Adrenal gland (tissue), 5 donors: ENCODE data around the gene NSD1.

ENCODE experiments used
- POLR2A ChIP-seq, 2 donors: fragments of 450-650 bp; IDR thresholded peaks; one replicate each; pipeline ENCODE4 v1.6.1; 2017; ENCODE audit warnings: antibody characterized with exemption in 2 of 2, mild to moderate bottlenecking in 2 of 2, moderate library complexity in 1 of 2
- TF ChIP-seq, protein P1 (sequence below), 6 experiments: fragments of 450-650 bp in 4 of 6; fragments of 200-600 bp in 2 of 6; sonication (generic) in 1 of 6; IDR thresholded peaks; 1 replicate in 5 of 6; 2 replicates in 1 of 6; pipeline versions ENCODE4 v1.5.1 to v1.8.0; 2016 to 2021; ENCODE audit warnings: antibody characterized with exemption in 6 of 6, mild to moderate bottlenecking in 2 of 6, moderate library complexity in 1 of 6
- donor health status: DM: no; HTN: no; CAD: no.

DNA sequence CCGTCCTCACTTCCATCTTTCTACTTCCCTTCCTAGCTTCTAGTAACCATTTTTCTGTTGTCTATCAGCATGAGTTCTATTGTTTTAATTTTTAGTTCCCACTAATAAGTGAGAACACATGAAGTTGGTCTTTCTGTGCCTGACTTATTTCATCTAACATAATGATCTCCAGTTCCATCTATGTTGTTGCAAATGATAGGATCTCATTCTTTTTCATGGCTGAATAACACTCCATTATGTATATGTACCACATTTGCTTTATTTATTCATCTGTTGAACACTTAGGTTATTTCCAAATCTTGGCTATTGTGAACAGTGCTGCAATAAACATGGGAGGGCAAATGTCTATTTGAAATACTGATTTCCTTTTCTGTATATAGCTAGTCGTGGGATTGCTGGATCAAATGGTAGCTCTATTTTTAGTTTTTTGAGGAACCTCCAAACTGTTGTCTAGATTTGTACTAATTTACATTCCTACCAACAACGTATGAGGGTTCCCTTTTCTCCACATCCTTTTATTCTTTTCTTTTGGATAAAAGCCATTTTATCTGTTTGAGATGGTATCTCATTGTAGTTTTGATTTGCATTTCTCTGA is 50.3 kb downstream of the NSD1 start:
- TF ChIP-seq POLR2A (IDR thresholded peaks at IDR 0.05) = no peak
- TF ChIP-seq, protein P1, sequence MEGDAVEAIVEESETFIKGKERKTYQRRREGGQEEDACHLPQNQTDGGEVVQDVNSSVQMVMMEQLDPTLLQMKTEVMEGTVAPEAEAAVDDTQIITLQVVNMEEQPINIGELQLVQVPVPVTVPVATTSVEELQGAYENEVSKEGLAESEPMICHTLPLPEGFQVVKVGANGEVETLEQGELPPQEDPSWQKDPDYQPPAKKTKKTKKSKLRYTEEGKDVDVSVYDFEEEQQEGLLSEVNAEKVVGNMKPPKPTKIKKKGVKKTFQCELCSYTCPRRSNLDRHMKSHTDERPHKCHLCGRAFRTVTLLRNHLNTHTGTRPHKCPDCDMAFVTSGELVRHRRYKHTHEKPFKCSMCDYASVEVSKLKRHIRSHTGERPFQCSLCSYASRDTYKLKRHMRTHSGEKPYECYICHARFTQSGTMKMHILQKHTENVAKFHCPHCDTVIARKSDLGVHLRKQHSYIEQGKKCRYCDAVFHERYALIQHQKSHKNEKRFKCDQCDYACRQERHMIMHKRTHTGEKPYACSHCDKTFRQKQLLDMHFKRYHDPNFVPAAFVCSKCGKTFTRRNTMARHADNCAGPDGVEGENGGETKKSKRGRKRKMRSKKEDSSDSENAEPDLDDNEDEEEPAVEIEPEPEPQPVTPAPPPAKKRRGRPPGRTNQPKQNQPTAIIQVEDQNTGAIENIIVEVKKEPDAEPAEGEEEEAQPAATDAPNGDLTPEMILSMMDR (IDR thresholded peaks at IDR 0.05) = no peak
